H9 (cell line): Measurements from ENCODE around the gene C19orf47. TPM values are rescaled to one million over a fixed set of nuclear protein-coding genes. Genes with fewer than 3 reads are reported as not detected.

Source experiments
- DNase-seq: peaks from one replicate; pipeline ENCODE4 v3.0.0-alpha.2; 2017
- H2AFZ ChIP-seq: one replicate; pipeline ENCODE4 v1.6.1; 2013; ENCODE audit warnings: mild to moderate bottlenecking, low read length, control low read depth, moderate library complexity
- H2AK5ac ChIP-seq: 2 replicates; pipeline ENCODE4 v1.6.1; 2013; ENCODE audit warnings: low read length, control low read depth, mixed read lengths; ENCODE audit not compliant: insufficient read length
- H2BK120ac ChIP-seq: one replicate; pipeline ENCODE4 v1.6.1; 2013; ENCODE audit warnings: low read depth, mild to moderate bottlenecking, low read length, control low read depth, inconsistent platforms; ENCODE audit not compliant: poor library complexity, severe bottlenecking
- H2BK12ac ChIP-seq: 2 replicates; pipeline ENCODE4 v1.6.1; 2013; ENCODE audit warnings: low read length, control low read depth, mixed read lengths, low read depth; ENCODE audit not compliant: insufficient read length
- H2BK15ac ChIP-seq: 2 replicates; pipeline ENCODE4 v1.6.1; 2013; ENCODE audit warnings: low read depth, low read length, control low read depth
- H2BK20ac ChIP-seq: one replicate; pipeline ENCODE4 v1.6.1; 2013; ENCODE audit warnings: low read depth, mild to moderate bottlenecking, low read length, control low read depth, inconsistent platforms; ENCODE audit not compliant: poor library complexity, severe bottlenecking
- H2BK5ac ChIP-seq: 2 replicates; pipeline ENCODE4 v1.6.1; 2013; ENCODE audit warnings: low read length, control low read depth, mixed read lengths; ENCODE audit not compliant: insufficient read length
- H3K14ac ChIP-seq: 2 replicates; pipeline ENCODE4 v1.6.1; 2013; ENCODE audit warnings: low read length, control low read depth; ENCODE audit not compliant: insufficient read depth
- H3K18ac ChIP-seq: 2 replicates; pipeline ENCODE4 v1.6.1; 2013; ENCODE audit warnings: low read depth, mild to moderate bottlenecking, mixed read lengths, low read length, control low read depth; ENCODE audit not compliant: insufficient read length
- H3K23ac ChIP-seq: 2 replicates; pipeline ENCODE4 v1.6.1; 2013; ENCODE audit warnings: low read length, control low read depth, mixed read lengths, low read depth; ENCODE audit not compliant: insufficient read length
- H3K23me2 ChIP-seq: 2 replicates; pipeline ENCODE4 v1.6.1; 2013; ENCODE audit warnings: low read depth, mild to moderate bottlenecking, mixed read lengths, low read length, control low read depth; ENCODE audit not compliant: insufficient read length, poor library complexity, severe bottlenecking
- H3K27ac ChIP-seq: 2 replicates; pipeline ENCODE4 v1.5.1; 2013; ENCODE audit warnings: low read length, control low read depth, mixed read lengths, low read depth; ENCODE audit not compliant: insufficient read length
- H3K27me3 ChIP-seq: 2 replicates; pipeline ENCODE4 v1.6.1; 2013; ENCODE audit warnings: low read length, control low read depth, inconsistent platforms; ENCODE audit not compliant: insufficient read depth
- H3K4ac ChIP-seq: 2 replicates; pipeline ENCODE4 v1.6.1; 2013; ENCODE audit warnings: low read depth, mild to moderate bottlenecking, control low read depth, inconsistent platforms, low read length, moderate library complexity
- H3K4me1 ChIP-seq: 2 replicates; pipeline ENCODE4 v1.6.1; 2013; ENCODE audit warnings: low read length, control low read depth, inconsistent platforms; ENCODE audit not compliant: insufficient read depth
- H3K4me2 ChIP-seq: 2 replicates; pipeline ENCODE4 v1.6.1; 2013; ENCODE audit warnings: low read length, control low read depth, mixed read lengths; ENCODE audit not compliant: insufficient read length, insufficient read depth
- H3K56ac ChIP-seq: 2 replicates; pipeline ENCODE4 v1.6.1; 2013; ENCODE audit warnings: low read depth, mild to moderate bottlenecking, mixed read lengths, low read length, control low read depth; ENCODE audit not compliant: insufficient read length
- H3K79me1 ChIP-seq: 2 replicates; pipeline ENCODE4 v1.6.1; 2013; ENCODE audit warnings: low read depth, mild to moderate bottlenecking, moderate library complexity, low read length, control low read depth, inconsistent platforms; ENCODE audit not compliant: insufficient read depth, poor library complexity, severe bottlenecking
- H3K79me2 ChIP-seq: 2 replicates; pipeline ENCODE4 v1.6.1; 2013; ENCODE audit warnings: low read length, control low read depth, inconsistent platforms; ENCODE audit not compliant: insufficient read depth
- H3K9ac ChIP-seq: 2 replicates; pipeline ENCODE4 v1.6.1; 2013; ENCODE audit warnings: low read length, control low read depth, mixed read lengths; ENCODE audit not compliant: insufficient read length; ENCODE audit errors: extremely low read depth
- H3K9me3 ChIP-seq: one replicate; pipeline ENCODE4 v1.6.1; 2013; ENCODE audit warnings: low read depth, low read length, inconsistent platforms; ENCODE audit not compliant: control insufficient read depth
- H3T11ph ChIP-seq: one replicate; pipeline ENCODE4 v1.6.1; 2013; ENCODE audit warnings: mild to moderate bottlenecking, low read length, control low read depth, inconsistent platforms
- H4K20me1 ChIP-seq: one replicate; pipeline ENCODE4 v1.6.1; 2013; ENCODE audit not compliant: control insufficient read depth, insufficient read length, insufficient read depth
- H4K5ac ChIP-seq: 2 replicates; pipeline ENCODE4 v1.6.1; 2013; ENCODE audit warnings: low read depth, mild to moderate bottlenecking, mixed read lengths, low read length, control low read depth; ENCODE audit not compliant: insufficient read length
- H4K8ac ChIP-seq: replicated peaks from 2 replicates; pipeline ENCODE4 v1.6.1; 2013; ENCODE audit warnings: low read length, control low read depth, mixed read lengths, low read depth; ENCODE audit not compliant: insufficient read length
- H4K91ac ChIP-seq: 2 replicates; pipeline ENCODE4 v1.6.1; 2013; ENCODE audit warnings: low read depth, mild to moderate bottlenecking, moderate library complexity, mixed read lengths, low read length, control low read depth; ENCODE audit not compliant: insufficient read length
- H3K27ac Mint-ChIP-seq, 3 experiments: 2 replicates in 2 of 3; 3 replicates in 1 of 3; pipeline ENCODE4 v1.8.0; 2020 to 2021; ENCODE audit warnings: mixed read lengths in 3 of 3, mild to moderate bottlenecking in 1 of 3, moderate library complexity in 1 of 3
- H3K27me3 Mint-ChIP-seq: 2 replicates; pipeline ENCODE4 v1.8.0; 2021; ENCODE audit warnings: low read depth, mild to moderate bottlenecking, moderate library complexity, mixed read lengths
- H3K36me3 Mint-ChIP-seq, 3 experiments: 2 replicates in 2 of 3; 3 replicates in 1 of 3; pipeline ENCODE4 v1.8.0; 2020 to 2021; ENCODE audit warnings: low read depth in 3 of 3, mixed read lengths in 3 of 3; ENCODE audit not compliant: insufficient read depth in 1 of 3
- H3K4me1 Mint-ChIP-seq, 2 experiments: 2 replicates each; pipeline ENCODE4 v1.8.0; 2020; ENCODE audit warnings: mixed read lengths in 2 of 2
- H3K4me3 Mint-ChIP-seq, 2 experiments: 2 replicates in 1 of 2; 3 replicates in 1 of 2; pipeline ENCODE4 v1.8.0; 2020 to 2021; ENCODE audit warnings: mild to moderate bottlenecking in 2 of 2, mixed read lengths in 2 of 2, moderate library complexity in 1 of 2
- H3K9me3 Mint-ChIP-seq, 2 experiments: 2 replicates in 1 of 2; 3 replicates in 1 of 2; pipeline ENCODE4 v1.8.0; 2020; ENCODE audit warnings: mild to moderate bottlenecking in 2 of 2, mixed read lengths in 2 of 2, moderate library complexity in 1 of 2
- WGBS: extraction: QIAGEN DNeasy Blood & Tissue Kit; methylation state at CpG from one replicate; pipeline ENCODE4 v1.1.7; 2013; ENCODE audit warnings: missing lambda C conversion rate, low lambda C conversion rate, mixed read lengths; ENCODE audit not compliant: insufficient read length; ENCODE audit errors: extremely low coverage; 5-methylcytosine and 5-hydroxymethylcytosine counted together
- total RNA-seq: library from RNA; stranded (reverse); gene quantifications from 2 replicates; pipeline ENCODE4 v1.2.1, GENCODE V29; 2021
- TF ChIP-seq, protein P1 (sequence below): fragments of 200-600 bp; sonication (generic); conservative IDR thresholded peaks from 3 replicates; pipeline ENCODE4 v1.8.0; 2021; ENCODE audit warnings: antibody characterized with exemption, mild to moderate bottlenecking

Gene C19orf47
- total RNA-seq, 1 experiment from 2014 or later, result 19.4 TPM

- H3K56ac ChIP-seq, result no peak overlapping the region
- H2BK120ac ChIP-seq, result no peak overlapping the region
- WGBS, result no CpG with 5 or more reads among the region's 5 CpGs
- no peak overlapping the region for H3T11ph ChIP-seq
- H3K18ac ChIP-seq, result no peak overlapping the region
- no peaks in the 10 kb centered on the region for H3K27me3 ChIP-seq
- Mint-ChIP-seq H3K27me3 (no peaks in the 10 kb centered on the region), H3K36me3 (peaks cover 27 to 73% (median 73%) of the 10 kb centered on the region in 3 experiments), H3K9me3 (no peaks in the 10 kb centered on the region), H3K4me1 (peaks cover 7 to 9% of the 10 kb centered on the region in 2 experiments), H3K4me3 (no peak overlapping the region), H3K27ac (no peak overlapping the region; a peak in 1 of 7 replicates)
- no peak overlapping the region for H2BK20ac ChIP-seq
- no peak overlapping the region for H2BK12ac ChIP-seq
- no peak overlapping the region; the same call in 1 of the 2 replicates for H3K14ac ChIP-seq
- no peaks in the 10 kb centered on the region for H3K4me1 ChIP-seq
- no peak overlapping the region for H4K8ac ChIP-seq
- no peak overlapping the region for H3K27ac ChIP-seq
- TF ChIP-seq, protein P1, sequence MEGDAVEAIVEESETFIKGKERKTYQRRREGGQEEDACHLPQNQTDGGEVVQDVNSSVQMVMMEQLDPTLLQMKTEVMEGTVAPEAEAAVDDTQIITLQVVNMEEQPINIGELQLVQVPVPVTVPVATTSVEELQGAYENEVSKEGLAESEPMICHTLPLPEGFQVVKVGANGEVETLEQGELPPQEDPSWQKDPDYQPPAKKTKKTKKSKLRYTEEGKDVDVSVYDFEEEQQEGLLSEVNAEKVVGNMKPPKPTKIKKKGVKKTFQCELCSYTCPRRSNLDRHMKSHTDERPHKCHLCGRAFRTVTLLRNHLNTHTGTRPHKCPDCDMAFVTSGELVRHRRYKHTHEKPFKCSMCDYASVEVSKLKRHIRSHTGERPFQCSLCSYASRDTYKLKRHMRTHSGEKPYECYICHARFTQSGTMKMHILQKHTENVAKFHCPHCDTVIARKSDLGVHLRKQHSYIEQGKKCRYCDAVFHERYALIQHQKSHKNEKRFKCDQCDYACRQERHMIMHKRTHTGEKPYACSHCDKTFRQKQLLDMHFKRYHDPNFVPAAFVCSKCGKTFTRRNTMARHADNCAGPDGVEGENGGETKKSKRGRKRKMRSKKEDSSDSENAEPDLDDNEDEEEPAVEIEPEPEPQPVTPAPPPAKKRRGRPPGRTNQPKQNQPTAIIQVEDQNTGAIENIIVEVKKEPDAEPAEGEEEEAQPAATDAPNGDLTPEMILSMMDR, result no peak
- no peaks in the 10 kb centered on the region for H3K79me1 ChIP-seq
- no peak overlapping the region for H4K91ac ChIP-seq
- H3K79me2 ChIP-seq, result no peaks in the 10 kb centered on the region
- H3K4ac ChIP-seq, result no peak overlapping the region
- no peak overlapping the region for H3K4me2 ChIP-seq
- H3K9ac ChIP-seq, result no peak overlapping the region
- no peak overlapping the region for H3K23ac ChIP-seq
- no peak overlapping the region for H2AFZ ChIP-seq
- no peak overlapping the region for H2AK5ac ChIP-seq
- no peak overlapping the region for H2BK15ac ChIP-seq
- no peaks in the 10 kb centered on the region for H4K20me1 ChIP-seq
- no peak overlapping the region for H4K5ac ChIP-seq
- H2BK5ac ChIP-seq, result no peak overlapping the region
- H3K23me2 ChIP-seq, result no peaks in the 10 kb centered on the region
- DNase-seq, result no peak
- no peaks in the 10 kb centered on the region for H3K9me3 ChIP-seq
These were observed 23.6 kb upstream of the C19orf47 start for GRCh38 chr19:40371802-40372122.
